ENCODE measurements around the gene AEBP2.
"Not testable (repeated sequence)": the region's sequence is repeated elsewhere in the genome, so short reads cannot be mapped to it uniquely, and the experiment has no call there.

Gene AEBP2

DNA sequence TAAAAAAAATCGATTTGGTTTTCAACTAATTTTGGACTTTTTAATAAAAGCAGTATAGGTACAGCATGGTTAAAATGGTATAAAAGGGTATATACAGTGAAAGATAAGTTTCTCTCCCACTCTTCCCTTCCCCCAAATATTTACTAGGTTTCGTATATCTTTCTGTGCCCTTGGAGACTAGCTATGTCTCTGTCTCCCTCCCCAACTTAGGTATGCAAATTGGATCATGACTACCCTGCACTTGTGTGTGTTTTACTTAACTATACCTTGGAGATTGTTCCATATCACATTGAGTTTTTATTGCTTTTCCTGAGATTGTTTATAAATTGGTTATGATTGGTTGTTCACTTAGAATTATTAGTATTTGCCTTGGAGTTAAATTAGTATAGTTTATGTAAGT, 19.4 kb downstream of the AEBP2 start:
- DNase-seq = no peak

- DNase-seq = no peak
Observed at GRCh38 chr12:19461999-19462398, 22.7 kb downstream of the AEBP2 start.

DNA sequence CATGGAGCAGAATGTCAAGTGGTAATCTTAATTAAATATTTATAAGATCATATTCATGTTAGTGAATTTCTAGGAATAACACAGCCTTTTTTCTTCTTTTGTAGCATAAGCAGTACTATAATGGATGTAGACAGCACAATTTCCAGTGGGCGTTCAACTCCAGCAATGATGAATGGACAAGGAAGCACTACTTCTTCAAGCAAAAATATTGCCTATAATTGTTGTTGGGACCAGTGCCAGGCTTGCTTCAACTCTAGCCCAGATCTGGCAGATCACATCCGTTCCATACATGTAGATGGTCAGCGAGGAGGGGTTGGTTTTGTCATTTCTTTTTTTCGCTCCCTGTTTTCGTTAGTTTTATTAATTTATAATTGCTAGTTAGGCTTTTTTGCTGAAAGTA, 23.1 kb downstream of the AEBP2 start:
- DNase-seq = no peak

- DNase-seq = no peak
Observed at GRCh38 chr12:19464192-19464580, 24.9 kb downstream of the AEBP2 start.

DNA sequence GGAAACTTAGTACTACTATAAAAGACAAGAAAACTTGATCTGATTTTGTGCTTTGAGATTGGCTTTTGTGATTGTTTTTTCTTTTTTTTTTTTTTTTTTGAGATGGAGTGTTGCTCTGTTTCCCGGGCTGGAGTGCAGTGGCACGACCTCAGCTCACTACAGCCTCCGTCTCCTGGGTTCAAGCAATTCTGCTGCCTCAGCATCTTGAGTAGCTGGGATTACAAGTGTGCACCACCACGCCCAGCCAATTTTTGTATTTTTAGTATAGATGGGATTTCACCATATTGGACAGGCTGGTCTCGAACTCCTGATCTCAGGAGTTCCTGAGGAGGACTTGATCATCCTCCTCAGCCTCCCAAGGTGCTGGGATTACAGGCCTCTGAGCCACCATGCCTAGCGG, 26.4 kb downstream of the AEBP2 start:
- DNase-seq = no peak

GRCh38 chr12:19474147-19474546, 34.9 kb downstream of the AEBP2 start:
- DNase-seq = no peak

DNA sequence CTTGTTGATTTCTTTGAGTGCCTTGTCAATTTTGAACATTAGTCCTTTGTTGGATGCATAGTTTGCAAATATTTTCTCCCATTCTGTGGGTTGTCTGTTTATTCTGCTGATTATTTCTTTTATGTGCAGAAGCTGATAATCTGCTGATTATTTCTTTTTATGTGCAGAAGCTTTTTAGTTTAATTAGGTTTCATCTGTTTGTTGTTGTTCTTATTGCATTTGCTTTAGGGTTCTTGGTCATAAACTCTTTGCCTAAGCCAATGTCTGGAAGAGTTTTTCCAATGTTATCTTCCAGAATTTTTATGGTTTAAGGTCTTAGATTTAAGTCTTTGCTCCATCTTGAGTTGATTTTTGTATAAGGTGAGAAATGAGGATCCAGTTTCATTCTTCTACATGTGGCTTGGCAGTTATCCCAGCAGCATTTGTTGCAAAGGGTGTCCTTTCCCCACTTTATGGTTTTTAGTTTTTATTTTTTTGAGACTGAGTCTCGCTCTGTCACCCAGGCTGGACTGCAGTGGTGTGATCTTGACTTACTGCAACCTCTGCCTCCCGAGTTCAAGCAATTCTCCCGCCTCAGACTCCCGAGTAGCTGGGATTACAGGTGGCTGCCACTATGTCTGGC, 36.7 kb downstream of the AEBP2 start:
- DNase-seq = not testable (repeated sequence)

DNA sequence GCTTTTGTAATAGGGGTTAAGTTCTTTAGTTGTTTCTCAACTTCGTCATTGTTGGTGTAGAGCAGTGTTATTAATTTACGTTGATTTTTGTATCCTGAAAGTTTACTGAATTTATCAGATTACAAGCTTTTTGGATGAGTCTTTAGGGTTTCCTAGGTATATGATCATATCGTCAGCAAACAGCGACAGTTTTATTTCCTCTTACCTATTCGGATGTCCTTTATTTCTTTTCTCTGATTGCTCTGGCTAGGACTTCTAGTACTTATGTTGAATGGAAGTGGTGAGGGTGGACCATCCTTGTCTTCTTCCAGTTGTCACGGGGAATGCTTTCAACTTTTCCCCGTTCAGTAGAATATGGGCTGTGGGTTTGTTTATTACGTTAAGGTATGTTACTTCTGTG, 37.8 kb downstream of the AEBP2 start:
- DNase-seq = no peak

- DNase-seq = no peak
Observed at GRCh38 chr12:19480459-19480858, 41.2 kb downstream of the AEBP2 start.

DNA sequence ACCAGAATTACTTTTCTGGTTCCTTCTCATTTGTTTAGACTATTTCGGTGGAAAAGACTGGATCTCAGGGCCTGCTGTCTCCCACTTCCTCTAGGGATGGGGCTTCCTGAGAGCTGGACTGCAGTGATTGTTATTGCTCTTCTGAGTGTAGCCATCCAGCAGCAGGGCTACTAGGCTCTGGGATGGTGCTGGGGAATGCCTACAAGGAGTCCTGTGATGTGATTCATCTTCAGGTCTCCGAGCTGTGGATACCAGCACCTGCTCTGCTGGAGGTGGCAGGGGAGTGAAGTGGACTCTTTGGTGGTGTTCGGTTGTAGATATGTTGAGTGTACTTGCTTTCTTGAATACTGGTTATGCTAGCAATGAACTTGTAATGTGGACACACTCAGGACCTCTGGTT, 42.7 kb downstream of the AEBP2 start:
- no peak for DNase-seq

- DNase-seq = no peak
Observed at GRCh38 chr12:19482551-19483109, 43.3 kb downstream of the AEBP2 start.

DNA sequence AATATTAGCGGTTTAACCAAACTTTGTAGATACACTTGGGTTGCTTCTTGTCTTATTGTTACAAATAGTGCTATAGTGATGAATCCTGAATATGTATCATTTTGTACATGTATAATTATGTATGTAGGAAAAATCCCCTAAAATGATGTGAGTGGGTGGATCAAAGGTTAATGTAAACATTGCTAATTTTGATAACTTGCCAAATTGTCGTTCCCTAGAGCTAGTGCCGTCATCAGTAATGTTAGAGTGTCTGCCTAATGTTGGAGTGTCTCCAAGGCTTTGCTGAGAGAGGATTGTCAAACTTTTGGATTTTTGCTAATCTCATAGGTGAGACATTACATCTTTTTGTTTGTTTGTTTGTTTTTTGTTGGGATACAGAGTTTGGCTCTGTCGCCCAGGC, 44.4 kb downstream of the AEBP2 start:
- no peak for DNase-seq

- no peak for DNase-seq
Observed at GRCh38 chr12:19484738-19485137, 45.4 kb downstream of the AEBP2 start.

GRCh38 chr12:19485240-19485639, 45.9 kb downstream of the AEBP2 start:
- DNase-seq = no peak

DNA sequence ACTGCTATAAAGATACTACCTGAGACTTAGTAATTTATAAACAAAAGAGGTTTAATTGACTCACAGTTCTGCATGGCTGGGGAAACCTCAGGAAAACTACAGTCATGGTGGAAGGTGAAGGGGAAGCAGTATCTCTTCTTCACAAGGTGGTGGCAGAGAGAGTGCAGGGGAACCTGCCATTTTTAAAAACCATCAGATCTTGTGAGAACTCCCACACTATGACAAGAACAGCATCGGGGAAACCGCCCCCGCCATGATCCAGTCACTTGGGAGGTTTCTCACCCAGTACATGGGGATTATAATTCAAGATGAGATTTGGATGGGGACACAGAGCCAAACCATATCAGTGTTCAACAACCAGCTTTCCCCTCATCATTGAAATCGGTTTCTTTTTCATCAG, 49.9 kb downstream of the AEBP2 start:
- DNase-seq = no peak

DNA sequence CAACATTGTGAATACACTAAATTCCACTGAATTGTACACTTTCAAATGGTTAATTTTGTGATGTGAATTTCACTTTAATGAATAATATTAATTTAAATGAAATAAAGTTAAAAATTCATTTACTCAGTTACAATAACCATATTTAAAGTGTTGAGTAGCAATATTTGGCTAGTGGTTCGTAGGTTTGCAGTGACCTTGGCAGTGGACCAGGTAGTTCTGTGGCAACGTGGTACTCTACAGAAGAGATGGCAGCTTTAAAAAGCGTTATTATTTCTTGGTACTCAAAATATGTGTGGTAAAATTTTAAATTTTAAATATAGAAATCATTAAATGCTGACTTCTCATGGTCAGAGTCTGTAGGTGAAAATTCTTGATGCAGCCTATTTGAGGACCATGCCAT, 51.6 kb downstream of the AEBP2 start:
- no peak for DNase-seq

- DNase-seq = no peak
Observed at GRCh38 chr12:19491863-19492262, 52.6 kb downstream of the AEBP2 start.

DNA sequence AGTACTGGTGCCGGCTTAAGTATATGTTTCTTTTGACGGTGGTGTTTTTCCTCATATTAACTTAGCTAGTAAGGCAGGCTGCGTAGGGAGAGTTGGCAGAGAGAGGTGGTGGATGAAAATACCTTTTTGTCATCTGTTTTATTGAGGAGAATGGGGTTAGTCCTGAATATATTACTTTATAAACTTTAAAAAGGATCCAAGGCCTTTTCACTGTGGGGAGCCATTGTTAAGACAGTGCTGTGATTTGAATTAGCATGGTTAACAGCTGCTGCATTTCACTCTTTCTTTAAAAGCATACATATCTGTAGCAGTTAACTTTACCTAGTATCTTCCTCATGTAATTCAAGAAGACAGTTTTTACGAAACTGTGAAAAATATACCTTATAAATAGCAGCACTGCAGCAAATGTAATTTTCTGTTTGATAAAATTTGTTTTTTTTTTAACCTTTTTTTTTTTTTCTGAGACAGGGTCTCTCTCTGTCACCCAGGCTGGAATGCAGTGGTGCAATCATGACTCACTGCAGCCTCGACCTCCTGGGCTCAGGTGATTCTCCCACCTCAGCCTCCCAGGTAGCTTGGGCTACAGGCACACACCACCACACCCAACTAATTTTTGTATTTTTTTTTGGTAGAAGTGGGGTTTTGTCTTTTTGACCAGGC, 57.1 kb downstream of the AEBP2 start:
- DNase-seq = no peak

- no peak for DNase-seq
Observed at GRCh38 chr12:19498099-19498498, 58.8 kb downstream of the AEBP2 start.

DNA sequence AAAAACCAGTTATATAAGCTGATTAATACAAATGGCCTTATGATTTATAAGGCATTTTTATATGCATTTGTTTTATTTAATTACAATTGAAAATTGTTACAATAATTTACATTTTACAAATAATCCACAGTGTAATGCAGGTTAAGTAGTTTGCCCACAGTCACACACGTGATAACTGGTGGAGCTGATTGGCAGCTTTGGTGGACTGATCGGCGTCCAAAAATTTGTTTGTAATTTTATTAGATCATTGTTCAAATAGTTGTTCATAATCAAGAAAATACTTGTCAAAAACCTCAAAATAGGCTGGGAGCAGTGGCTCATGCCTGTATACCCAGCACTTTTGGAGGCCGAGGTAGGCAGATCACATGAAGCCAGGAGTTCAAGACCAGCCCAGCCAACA, 59.7 kb downstream of the AEBP2 start:
- DNase-seq = no peak

- no peak for DNase-seq
Observed at GRCh38 chr12:19506497-19506896, 67.2 kb downstream of the AEBP2 start.

GRCh38 chr12:19507823-19508222, 68.5 kb downstream of the AEBP2 start:
- DNase-seq = no peak

DNA sequence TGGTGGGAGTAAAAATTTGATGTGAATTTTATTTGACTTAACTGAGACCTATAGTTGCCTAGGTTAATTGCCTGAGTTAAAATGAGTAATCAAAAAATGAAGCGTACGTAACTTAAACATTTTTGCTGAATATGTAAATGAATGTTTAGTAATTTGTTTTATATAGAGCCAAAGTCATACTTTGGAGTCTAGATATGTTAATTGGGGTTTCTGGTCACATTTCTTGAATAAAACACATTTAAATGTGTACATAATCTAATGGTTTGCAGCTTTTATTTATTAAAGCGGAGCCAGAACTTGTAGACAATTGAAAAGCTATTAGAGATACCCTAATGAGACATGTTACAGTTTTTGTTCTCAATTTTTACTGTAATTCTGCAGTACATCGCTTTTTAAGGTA, 71.2 kb downstream of the AEBP2 start:
- DNase-seq = no peak

DNA sequence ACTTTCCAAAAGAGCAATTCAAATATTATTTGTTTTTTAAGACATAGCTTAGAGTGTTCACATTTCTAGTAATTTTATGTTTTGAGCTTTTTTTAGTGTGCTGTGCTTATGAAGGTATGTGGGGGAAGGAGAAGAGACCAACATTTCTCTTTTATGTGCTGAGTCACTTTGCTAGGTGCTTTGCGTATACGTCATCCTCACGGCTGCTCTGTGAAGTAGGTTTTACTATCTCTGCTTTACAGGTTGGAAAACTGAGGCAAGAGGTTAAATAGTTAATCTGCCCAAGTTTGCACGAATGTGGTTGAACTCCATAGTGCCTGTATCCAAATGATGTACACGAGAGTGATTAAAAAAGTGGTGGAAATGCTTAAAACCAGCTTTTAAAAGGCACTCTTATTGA, 75.9 kb downstream of the AEBP2 start:
- no peak for DNase-seq

DNA sequence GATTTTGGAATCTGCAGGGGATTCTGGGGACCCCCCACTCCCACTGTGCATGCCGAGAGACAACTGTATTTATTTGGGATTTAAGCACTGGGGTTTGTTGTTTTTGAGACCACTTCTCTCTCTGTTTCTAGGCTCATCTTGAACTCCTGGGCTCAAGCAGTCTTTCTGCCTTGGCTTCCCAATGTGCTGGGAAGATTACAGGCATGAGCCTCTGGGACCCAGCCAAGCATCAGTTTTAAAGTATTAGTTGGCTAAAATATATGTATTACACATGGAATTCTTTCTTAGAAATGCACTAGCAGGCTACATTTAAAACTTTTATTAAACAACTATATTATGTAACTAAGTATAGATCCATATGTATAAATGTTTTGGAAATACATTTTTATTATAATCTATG, 78.3 kb downstream of the AEBP2 start:
- no peak for DNase-seq
